Kidney (tissue), 14 donors: Measurements from ENCODE around the gene CAPN13. TPM values are rescaled to one million over a fixed set of nuclear protein-coding genes. Genes with fewer than 3 reads are reported as not detected.

Experiments used
- DNase-seq, 5 donors: peaks; one replicate each; pipeline ENCODE4 v3.0.0-alpha.2; 2013 to 2020
- FAIRE-seq: peaks from 2 replicates; lab custom pipeline; 2012; peaks lifted over from hg19 to GRCh38; lab: Jason Lieb, UNC
- H3K27ac ChIP-seq, 2 donors: one replicate each; pipeline ENCODE4 v1.7.0; 2013; ENCODE audit warnings: low read depth in 2 of 2, low read length in 2 of 2, inconsistent platforms in 1 of 2
- H3K27me3 ChIP-seq: one replicate; pipeline ENCODE4 v1.7.1; 2013; ENCODE audit warnings: low read length, inconsistent platforms; ENCODE audit not compliant: control insufficient read depth, insufficient read depth
- H3K36me3 ChIP-seq, 3 donors: one replicate each; pipeline versions ENCODE4 v1.7.0 to v1.7.1; 2013; ENCODE audit warnings: low read length in 3 of 3, control low read depth in 1 of 3, inconsistent platforms in 1 of 3; ENCODE audit not compliant: insufficient read depth in 3 of 3, control insufficient read depth in 2 of 3
- H3K4me1 ChIP-seq, 3 donors: one replicate each; pipeline versions ENCODE4 v1.7.0 to v1.7.1; 2013; ENCODE audit warnings: low read length in 3 of 3, inconsistent platforms in 1 of 3, low read depth in 1 of 3; ENCODE audit not compliant: control insufficient read depth in 2 of 3, insufficient read depth in 2 of 3
- H3K4me3 ChIP-seq, 3 donors: one replicate each; pipeline versions ENCODE4 v1.7.0 to v1.8.1; 2013; ENCODE audit warnings: low read length in 3 of 3, control low read depth in 1 of 3, inconsistent platforms in 1 of 3
- H3K9ac ChIP-seq, 3 donors: one replicate each; pipeline versions ENCODE4 v1.7.0 to v1.7.1; 2013; ENCODE audit warnings: low read length in 3 of 3, control low read depth in 1 of 3, inconsistent platforms in 1 of 3
- H3K9me3 ChIP-seq, 3 donors: one replicate each; pipeline versions ENCODE4 v1.7.0 to v1.7.1; 2013; ENCODE audit warnings: low read length in 3 of 3, control low read depth in 1 of 3, inconsistent platforms in 1 of 3; ENCODE audit not compliant: control insufficient read depth in 2 of 3, insufficient read depth in 1 of 3
- CTCF ChIP-seq: IDR thresholded peaks from 3 replicates; pipeline ENCODE4 v1.5.1; 2012; ENCODE audit warnings: mild to moderate bottlenecking, moderate library complexity, borderline replicate concordance; ENCODE audit not compliant: insufficient read depth; ENCODE audit errors: extremely low read depth
- intact Hi-C: fragments of 100-400 bp; cut with DNase I; formaldehyde crosslinking; loops from one replicate; pipeline ENCODE4 v1.11.1; 2022
- polyA plus RNA-seq: library from polyadenylated mRNA; stranded (reverse); fragments of 350-450 nt; fragmentation: Illumina TruSeq; extraction: RNeasy Lipid Tissue Mini Kit (QIAGEN cat#74804); gene quantifications from one replicate; pipeline ENCODE4 v1.2.3, GENCODE V29; 2014; ENCODE audit warnings: low read depth, low replicate concordance; ENCODE audit not compliant: insufficient read depth
- total RNA-seq: library from RNA; stranded (reverse); fragmentation: NEBNext Ultra II Directional; extraction: Animal tissue kit (Norgen Biotek cat#: 25700); gene quantifications from one replicate; pipeline ENCODE4 v1.2.1, GENCODE V29; 2021
- donor health status: control.
- donor health status: control.
- donor health status: control.
- donor health status: control.
- donor health status: control.
- donor health status: DM: yes; HTN: yes; CAD: no.
- donor health status: Normal renal cell carcinoma (clear cell type).

CAPN13 gene
- total and polyA plus RNA-seq, 2 donors from 2014 or later = 3.4 to 9.2 TPM

GRCh38 chr2:30766666-30767065, 40.6 kb downstream of the CAPN13 start:
- no peak for FAIRE-seq
- no peak overlapping the region for H3K9ac ChIP-seq
- no peak for TF ChIP-seq CTCF

GRCh38 chr2:30765876-30766470, 41.3 kb downstream of the CAPN13 start:
- Histone ChIP-seq H3K4me3 (no peak overlapping the region), H3K9ac (no peak overlapping the region), H3K27me3 (no peaks in the 10 kb centered on the region), H3K36me3 (no peaks in the 10 kb centered on the region), H3K9me3 (no peaks in the 10 kb centered on the region), H3K27ac (no peak overlapping the region), H3K4me1 (no peaks in the 10 kb centered on the region)
- intact Hi-C loops = no loop called here
- no peak for FAIRE-seq
- no peak for TF ChIP-seq CTCF
- no peak for DNase-seq

More at GRCh38 chr2:30766666-30767065, 40.6 kb downstream of the CAPN13 start:
- Histone ChIP-seq H3K9me3 (no peaks in the 10 kb centered on the region), H3K27me3 (no peaks in the 10 kb centered on the region), H3K27ac (no peak overlapping the region), H3K4me3 (no peak overlapping the region), H3K36me3 (no peaks in the 10 kb centered on the region), H3K4me1 (no peaks in the 10 kb centered on the region)
- DNase-seq = no peak
- intact Hi-C loops = no loop called here

GRCh38 chr2:30765191-30765590, 42.1 kb downstream of the CAPN13 start:
- TF ChIP-seq CTCF = no peak
- Histone ChIP-seq H3K36me3 (no peaks in the 10 kb centered on the region), H3K9ac (no peak overlapping the region), H3K4me1 (no peaks in the 10 kb centered on the region), H3K9me3 (no peaks in the 10 kb centered on the region), H3K4me3 (no peak overlapping the region), H3K27me3 (no peaks in the 10 kb centered on the region), H3K27ac (no peak overlapping the region)
- intact Hi-C loops = no loop called here
- DNase-seq (no peak), FAIRE-seq (no peak)
